ENCODE data around the gene LZTS3.
"Not testable (repeated sequence)": the region's sequence is repeated elsewhere in the genome, so short reads cannot be mapped to it uniquely, and the experiment has no call there.

The LZTS3 gene
- total RNA-seq: 1.6 to 34.0 (median 18.9) reads per million in 3 experiments

GRCh38 chr20:3172933-3173609, at the start of gene LZTS3:
TSS of gene LZTS3 (minus strand) at chr20:3173549. CDS start at chr20:3167163, 6,386 bp downstream.
- peak; percentile 87 for DNase-seq

GRCh38 chr20:3221398-3222226, 48.3 kb upstream of the LZTS3 start:
- no peak for DNase-seq

- DNase-seq: peak; percentile 67
Observed at GRCh38 chr20:3218307-3218988, 45.1 kb upstream of the LZTS3 start.

DNA sequence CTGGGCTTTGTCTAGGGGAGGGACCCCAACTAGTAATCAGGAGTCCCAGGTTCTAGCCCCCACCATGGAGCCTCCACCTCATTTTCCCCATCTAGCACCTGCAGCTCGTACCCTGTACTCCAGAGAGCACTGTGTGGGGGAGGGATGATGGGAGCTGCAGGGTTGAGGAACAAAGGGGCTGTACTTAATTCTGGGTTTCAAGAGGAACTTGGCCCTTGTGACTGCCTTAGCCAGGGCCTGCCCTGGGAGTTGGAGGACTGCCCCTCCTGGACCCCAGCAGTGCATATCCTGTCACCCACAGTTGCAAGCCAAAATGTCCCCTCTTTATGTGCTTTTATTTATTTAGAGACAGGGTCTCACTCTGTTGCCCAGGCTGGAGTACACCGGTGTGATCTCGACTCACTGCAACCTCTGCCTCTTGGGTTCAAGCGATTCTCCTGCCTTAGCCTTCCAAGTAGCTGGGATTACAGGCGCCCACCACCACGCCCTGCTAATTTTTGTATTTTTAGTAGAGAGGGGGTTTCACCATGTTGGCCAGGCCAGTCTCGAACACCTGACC, 42.1 kb upstream of the LZTS3 start:
- not testable (repeated sequence) for DNase-seq

DNA sequence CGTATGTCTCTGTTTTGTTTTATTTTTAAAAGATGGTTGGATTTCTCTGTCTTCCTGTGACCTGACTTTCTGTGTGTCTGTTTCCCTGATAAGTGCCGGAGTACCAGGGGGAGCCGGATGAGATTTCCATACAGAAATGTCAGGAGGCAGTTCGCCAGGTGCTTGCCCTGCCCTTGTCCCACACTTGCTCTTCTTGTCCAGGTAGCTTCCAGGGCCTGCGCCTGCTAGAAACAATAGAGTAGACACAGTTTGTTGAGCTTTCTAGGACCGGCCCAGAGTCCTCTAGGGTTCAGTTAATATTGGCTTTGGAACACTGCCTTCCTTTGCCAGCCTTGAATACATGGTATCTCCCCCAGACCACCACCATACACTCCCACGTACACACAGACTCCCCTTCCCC, 39.9 kb upstream of the LZTS3 start:
- no peak for DNase-seq

DNA sequence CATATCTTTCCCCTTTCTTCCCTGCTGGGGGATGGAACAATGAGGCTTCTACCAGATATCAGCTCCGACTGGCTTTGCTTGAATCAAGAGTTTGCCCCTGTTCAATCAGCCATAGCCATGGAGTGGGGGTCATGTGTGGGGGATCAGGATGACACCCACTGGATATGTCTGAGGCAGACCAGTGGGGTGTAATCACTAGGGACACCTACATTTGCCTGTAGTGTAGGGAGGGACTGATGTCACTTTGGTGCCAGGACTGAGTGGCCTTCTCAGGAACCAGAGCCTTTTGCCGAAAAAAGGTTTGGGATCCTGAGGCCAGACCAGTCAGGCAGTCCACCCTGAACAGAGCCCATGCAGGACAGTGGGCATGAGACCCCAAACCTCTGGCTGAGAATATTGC, 37.0 kb upstream of the LZTS3 start:
- no peak for DNase-seq

GRCh38 chr20:3209946-3210317, 36.6 kb upstream of the LZTS3 start:
- no peak for DNase-seq

DNA sequence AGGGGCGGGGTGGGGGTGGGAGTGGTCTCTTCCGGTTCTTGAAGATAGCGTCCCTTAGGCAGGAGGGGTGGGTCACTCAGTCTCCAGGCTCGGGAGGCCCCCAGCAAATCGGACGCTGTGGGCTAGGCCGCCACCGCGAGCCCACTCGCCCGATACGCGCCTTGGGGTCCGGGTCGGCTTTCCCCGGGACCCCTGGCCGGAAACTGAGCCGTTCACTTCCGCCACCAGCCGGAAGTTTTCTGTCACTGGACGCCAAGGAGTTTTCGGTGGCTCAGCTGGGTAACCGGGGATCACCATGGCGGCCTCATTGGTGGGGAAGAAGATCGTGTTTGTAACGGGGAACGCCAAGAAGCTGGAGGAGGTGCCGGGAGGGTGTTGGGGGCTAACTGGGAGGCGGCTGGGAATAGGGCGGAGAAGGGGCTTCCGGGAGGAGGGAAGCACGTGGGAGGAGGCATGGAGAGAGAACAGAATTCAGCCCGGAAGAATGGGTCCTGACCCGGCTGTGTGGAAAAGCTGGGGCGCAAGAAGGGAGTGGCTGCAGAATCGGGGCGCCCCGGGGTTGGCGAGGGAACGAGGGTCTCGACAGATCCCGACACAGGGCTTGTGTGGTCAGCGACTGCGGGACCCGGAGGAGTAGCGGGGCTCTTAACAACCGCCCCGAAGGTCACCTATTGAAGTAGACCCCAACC, 36.1 kb upstream of the LZTS3 start, which contains the start of gene ITPA:
ITPA (plus strand) TSS at position 242 of the 689 bp plus-strand sequence; CDS start at position 296, 54 bp downstream.
- peak; percentile 44 for DNase-seq

DNA sequence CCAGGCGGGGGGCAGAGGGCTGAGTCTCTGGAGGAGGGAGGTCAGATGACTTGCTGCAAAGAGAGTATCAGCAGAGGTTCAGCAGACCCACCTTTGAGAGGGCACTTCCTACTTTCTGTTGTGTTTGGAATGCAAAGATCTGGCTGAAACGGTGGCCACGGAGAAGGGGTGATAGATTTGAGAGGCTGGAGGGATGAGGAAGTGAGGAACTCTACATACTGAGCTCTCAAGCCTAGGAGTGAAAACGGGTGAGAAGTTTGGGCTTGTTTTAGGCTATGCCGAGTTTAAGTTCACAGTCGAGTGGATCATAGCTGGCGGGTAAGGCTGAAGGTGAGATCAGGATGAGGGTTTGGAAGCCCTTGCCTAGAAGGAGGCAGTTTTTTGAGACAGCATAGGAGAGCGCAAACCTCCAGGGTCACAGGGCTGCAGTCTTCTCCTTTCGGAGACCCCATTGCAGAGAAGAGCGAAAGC, 35.5 kb upstream of the LZTS3 start:
- DNase-seq: no peak

DNA sequence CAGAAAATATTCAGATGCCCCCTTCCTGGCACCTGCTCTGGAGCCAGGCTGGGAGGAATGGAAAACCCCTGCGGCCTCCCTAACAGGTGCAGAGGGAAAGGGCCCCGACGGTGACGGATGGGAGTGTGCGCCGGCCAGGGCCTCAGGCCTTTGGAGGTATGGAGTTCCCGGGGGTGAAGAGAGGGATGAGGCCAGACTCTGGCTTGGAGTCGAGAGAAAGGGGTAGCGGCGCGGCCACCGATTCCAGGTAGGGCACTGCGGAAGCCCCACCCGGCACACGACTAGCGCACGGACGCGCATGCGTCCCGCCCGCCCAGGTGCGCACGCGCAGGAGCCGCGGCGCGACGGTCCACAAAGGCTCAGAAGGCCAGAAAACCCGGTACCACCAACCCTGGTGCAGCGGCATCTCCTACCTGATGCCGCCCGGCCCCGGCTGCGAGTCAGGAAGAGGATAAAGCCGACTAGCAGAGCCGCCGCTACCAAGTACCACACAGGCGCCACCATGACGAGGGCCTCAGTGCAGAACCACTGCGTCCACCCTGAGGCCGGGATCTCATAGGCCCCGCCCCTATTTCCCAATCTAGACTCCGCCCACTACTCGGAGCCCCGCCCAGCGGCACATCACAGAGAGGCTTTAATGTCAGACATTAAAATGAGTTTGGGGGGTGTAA, 30.9 kb upstream of the LZTS3 start, which contains the start of gene DDRGK1:
DDRGK1 (minus strand) TSS at position 559 of the 671 bp plus-strand sequence; CDS start at position 504, 55 bp downstream.
- peak; percentile 89 for DNase-seq

DNA sequence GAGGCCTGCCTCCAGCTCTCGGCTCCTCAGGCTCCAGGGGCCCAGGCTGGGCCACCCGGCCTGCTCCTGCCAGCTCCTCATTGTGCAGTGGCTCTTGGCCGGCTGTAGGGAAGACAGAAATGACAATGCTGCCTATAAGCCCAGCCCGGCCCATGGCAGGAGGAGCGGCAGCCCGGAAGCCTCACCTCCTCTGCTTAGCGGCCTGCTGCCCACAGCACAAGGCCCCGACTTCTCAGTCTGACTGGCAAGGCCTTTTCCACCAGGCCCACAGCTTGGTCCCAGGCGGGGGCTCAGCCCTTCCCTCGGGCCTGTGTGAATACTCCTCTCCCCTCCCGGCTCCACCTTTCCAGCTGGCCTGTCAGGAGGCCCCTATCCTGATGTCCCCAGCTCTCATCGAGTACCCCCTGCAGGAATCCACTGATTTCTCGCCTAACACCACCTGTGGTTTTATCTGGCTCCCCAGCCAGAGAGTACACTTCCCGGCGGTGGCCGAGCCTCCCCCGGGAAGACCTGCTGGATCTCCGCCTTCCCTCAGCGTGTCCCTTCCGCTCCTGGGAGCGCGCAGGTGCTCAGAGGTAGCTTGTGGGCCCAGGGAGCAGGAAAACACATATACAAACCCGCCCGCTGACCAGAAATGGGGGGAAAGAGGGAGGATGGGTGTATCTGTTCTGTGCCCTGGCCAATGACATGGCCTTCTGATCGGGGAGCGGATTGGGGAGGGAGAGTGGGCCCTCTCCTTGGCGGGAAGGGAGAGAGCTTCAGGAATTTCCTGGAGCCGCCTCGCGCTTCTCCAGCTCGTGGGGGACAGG, 30.2 kb upstream of the LZTS3 start:
- peak; percentile 28 for DNase-seq

- DNase-seq: no peak
Observed at GRCh38 chr20:3202965-3203314, 29.6 kb upstream of the LZTS3 start.

GRCh38 chr20:3199976-3200755, 26.8 kb upstream of the LZTS3 start:
- no peak for DNase-seq

DNA sequence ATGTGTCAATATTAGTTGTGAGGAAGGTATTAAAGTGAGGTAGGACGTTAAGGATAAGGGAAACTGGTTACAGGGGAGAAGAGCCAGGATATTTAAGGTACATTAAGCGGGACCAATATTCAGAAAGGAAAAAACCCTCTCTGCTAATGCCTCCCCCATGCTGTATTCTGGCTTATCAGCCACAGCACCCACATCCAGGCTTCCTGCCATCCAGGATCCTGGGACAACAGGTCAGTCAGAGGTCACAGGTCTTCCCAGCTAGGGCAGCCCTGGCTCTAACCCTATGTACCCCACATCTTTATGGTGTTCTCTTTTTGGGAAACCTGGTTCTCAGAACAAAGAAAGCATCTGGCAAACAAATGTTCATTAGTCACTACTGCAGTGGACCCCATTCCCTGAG, 25.9 kb upstream of the LZTS3 start:
- DNase-seq: no peak

DNA sequence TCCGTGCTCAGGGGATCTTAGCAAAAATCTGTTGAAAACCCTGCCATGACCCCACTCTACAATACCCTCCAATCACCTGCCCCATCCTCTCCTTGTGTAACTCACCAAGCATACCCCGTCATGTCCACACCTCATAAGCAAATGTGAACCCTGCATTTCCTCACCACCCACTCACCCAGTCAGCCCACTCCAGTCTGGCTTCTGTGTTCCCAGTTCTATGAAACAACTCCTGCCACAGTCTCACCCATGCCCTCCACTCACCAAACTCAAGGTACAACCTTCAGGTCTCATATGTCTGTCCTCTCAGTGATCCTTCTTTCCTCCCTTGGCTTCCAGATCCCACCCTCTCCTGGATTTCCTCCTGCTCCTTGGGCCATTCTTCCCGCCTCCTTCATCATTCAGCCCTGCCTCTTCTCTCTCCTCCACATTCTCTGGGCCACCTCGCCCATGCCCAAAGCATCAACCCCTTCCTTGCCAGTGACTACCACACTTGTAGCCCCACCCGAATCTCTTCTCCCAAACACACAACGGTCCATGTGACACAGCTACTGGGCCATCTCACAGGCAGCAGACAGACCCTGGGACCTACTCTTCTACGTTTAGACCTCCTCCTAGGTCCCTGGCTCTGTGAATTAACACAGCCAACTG, 22.4 kb upstream of the LZTS3 start:
- DNase-seq: no peak

GRCh38 chr20:3194617-3195280, 21.4 kb upstream of the LZTS3 start:
- DNase-seq: no peak

- DNase-seq: no peak
Observed at GRCh38 chr20:3193806-3194616, 20.7 kb upstream of the LZTS3 start.

Data from central memory CD4-positive, alpha-beta T cell (primary cell).